Measurements from ENCODE around the gene CHURC1. TPM values are rescaled to one million over a fixed set of nuclear protein-coding genes. Genes with fewer than 3 reads are reported as not detected.
A peak's percentile ranks its signal among the peaks of the same experiment; 100 is the strongest.

CHURC1 gene
- total and polyA plus RNA-seq, 11 donors = 51.0 to 106 (median 72.3) TPM

DNA sequence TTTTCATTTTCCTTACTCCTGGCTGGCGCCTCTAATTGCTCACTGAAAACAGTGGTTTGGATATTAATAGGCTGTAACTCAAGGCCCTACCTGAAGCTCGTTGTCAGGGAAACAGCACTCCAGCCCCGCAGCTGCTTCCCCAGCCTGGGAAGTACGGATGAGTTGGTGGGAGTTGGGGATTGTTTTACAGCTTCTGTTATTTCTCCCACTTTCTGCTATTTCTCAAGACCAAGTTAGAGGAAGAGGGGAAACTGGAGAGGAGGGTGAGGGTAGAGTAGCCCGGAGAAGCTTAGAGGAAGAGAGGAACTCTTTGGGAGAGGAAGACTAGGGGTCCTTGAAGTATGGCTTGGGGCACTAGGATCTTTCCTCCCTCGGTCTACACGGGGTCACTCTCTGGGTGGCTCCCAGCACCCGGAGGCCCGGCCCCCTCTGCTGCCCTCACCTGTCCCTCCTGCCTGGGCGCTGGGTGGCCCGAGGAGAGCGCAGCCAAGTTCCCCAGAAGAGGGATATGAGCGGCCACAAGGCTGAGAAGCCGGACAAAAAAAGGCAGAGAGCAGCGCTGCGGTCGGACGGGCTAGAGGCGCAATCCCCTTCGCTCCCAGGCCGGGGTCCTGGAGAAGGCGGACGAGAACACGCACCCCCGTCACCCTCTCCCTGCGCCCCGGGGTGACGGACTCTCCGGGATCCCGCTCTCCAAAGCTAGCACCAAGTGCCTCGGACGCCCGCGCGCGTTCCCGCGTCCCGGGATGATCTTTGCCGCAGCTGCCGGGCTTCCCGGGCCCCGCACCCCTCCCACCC is 35.2 kb upstream of the CHURC1 start:
- Histone ChIP-seq H3K27ac (peak overlapping the region; percentile 79 to 95 (median 89)), H3K4me3 (peak overlapping the region; percentile 56 to 78 (median 66)), H3K27me3 (peaks cover 0 to 56% (median 14%) of the 10 kb centered on the region in 9 donors), H3K4me1 (peaks cover 0 to 37% (median 11%) of the 10 kb centered on the region in 12 donors), H3K9me3 (no peaks in the 10 kb centered on the region), H3K36me3 (no peaks in the 10 kb centered on the region)
- intact Hi-C loops (cut with DNase I) = loop anchor here in 7 of 10 donors (2.0 to 5.0 kb wide), 5 partner anchors 36 to 57 kb away; no protein-coding TSS in a partner anchor
- WGBS, 4 donors = 3 to 9% (median 5%) methylated on average over 13 to 43 of the region's 43 CpGs
- ATAC-seq (peak; percentile 13 to 44 (median 41)), DNase-seq (peak; percentile 10 to 58 (median 40))
- TF ChIP-seq POLR2A (IDR thresholded peaks at IDR 0.05) (no peak), CTCF (IDR thresholded peaks at IDR 0.05) (peak in 1 of 12 donors; percentile 5)

DNA sequence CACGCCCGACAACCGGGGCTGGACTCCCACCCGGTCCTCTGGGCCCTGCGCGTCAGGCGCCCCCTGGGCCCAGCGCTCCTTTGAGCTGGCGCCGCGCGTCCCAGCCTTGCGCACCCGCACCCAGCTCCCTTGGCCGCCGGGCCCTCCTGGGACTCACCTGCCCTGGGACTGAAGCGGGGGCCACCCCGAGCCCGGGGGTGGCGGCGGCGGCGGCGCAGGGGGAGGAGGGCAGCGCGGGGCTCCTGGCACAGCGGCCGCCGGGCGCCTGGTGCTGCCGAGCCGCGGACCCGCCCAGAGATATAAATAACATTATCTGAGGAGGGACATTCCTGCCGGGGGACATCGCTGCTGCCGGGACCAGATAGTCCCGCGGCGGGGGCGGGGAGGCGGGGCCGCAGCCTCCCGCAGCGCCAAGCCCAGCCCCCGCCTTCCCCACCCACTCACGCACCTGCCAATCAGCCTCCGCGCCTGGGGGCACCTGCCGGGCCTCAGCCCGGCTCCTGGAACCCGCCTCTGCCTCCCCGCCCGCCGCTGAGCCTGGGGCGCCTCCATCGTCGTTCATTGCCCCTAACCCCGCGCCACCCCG is 34.5 kb upstream of the CHURC1 start, which contains the start of gene SPTB:
TSS of gene SPTB (minus strand) at position 273 of the 586 bp plus-strand sequence. CDS start 56,813 bp downstream, outside the sequence.
- TF ChIP-seq CTCF (IDR thresholded peaks at IDR 0.05) (no peak), POLR2A (IDR thresholded peaks at IDR 0.05) (peak in 1 of 2 donors; percentile 46)
- Histone ChIP-seq H3K27ac (peak within 1 kb of the TSS; percentile 79 to 95 (median 89)), H3K4me3 (peak within 1 kb of the TSS; percentile 56 to 78 (median 66)), H3K9me3 (no peaks in the 10 kb centered on the region), H3K4me1 (peaks cover 0 to 37% (median 11%) of the 10 kb centered on the region in 12 donors), H3K27me3 (peaks cover 0 to 56% (median 14%) of the 10 kb centered on the region in 9 donors), H3K36me3 (no peaks in the 10 kb centered on the region)
- DNase-seq = peak; percentile 76 to 87 (median 77)
- intact Hi-C loops (cut with DNase I) = loop anchor here (1.0 to 10.0 kb wide), 9 partner anchors 37 to 205 kb away; no protein-coding TSS in a partner anchor
- 0 to 1% (median 1%) methylated on average over 17 to 61 of the region's 61 CpGs for WGBS, 4 donors
- peak; percentile 85 to 93 (median 92) for ATAC-seq

- TF ChIP-seq POLR2A (IDR thresholded peaks at IDR 0.05) = no peak
- no peak for TF ChIP-seq CTCF (IDR thresholded peaks at IDR 0.05)
- 3 to 8% (median 5%) methylated on average over 17 to 49 of the region's 49 CpGs for WGBS, 4 donors
Measured at GRCh38 chr14:64880221-64881121, 33.8 kb upstream of the CHURC1 start.

More at GRCh38 chr14:64880221-64881121, 33.8 kb upstream of the CHURC1 start:
- peak; percentile 43 to 67 (median 58) for DNase-seq
- peak overlapping the region; percentile 56 to 78 (median 66) for H3K4me3 ChIP-seq
- no peaks in the 10 kb centered on the region for H3K9me3 ChIP-seq
- no peaks in the 10 kb centered on the region for H3K36me3 ChIP-seq
- peaks cover 0 to 32% (median 11%) of the 10 kb centered on the region in 12 donors for H3K4me1 ChIP-seq
- H3K27me3 ChIP-seq = peaks cover 0 to 56% (median 14%) of the 10 kb centered on the region in 9 donors
- peak; percentile 56 to 72 (median 68) for ATAC-seq
- intact Hi-C loops (cut with DNase I) = loop anchor here in 7 of 10 donors (1.0 to 10.0 kb wide), 4 partner anchors 39 to 206 kb away; no protein-coding TSS in a partner anchor
- H3K27ac ChIP-seq = peak overlapping the region; percentile 32 to 95 (median 89)
